ENCODE results near the gene VSX1.

VSX1 gene

DNA sequence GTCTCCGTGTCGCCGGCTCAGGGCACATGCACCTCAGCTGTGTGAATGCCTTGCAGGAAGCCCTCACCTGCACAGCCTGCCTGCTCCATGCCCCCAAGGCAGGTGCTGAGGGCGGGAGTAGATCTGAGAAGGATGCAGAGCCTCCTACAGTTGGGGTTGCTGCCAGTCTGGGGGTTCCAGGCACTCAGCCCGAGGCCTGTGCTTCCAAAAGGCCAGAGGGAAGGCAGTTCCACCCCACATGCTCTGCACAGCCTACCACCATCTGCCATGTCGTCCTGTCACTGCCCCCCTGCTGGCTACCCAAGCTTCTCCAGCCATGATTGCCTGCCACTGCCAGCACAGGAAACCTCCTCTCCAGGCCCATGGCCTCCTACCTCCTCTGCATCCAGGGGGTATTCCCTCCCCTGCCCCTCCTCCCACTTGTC lies 43.3 kb downstream of the VSX1 start:
- no peak for DNase-seq

DNA sequence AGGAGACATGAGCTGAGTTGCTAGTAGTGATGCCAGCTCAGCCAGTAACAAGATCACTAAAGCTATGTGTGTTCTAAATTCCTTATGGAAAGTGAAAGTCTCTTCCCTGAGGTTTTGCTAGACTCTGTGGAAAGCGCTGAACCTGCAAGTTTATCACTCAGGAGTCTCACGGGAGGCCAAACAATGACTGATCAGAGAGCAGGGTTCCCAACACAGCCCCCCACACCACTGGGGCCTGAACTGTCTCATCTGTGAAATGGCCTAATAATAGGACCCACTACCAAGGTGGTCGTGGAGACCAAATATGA lies 43.9 kb downstream of the VSX1 start:
- no peak for DNase-seq

DNA sequence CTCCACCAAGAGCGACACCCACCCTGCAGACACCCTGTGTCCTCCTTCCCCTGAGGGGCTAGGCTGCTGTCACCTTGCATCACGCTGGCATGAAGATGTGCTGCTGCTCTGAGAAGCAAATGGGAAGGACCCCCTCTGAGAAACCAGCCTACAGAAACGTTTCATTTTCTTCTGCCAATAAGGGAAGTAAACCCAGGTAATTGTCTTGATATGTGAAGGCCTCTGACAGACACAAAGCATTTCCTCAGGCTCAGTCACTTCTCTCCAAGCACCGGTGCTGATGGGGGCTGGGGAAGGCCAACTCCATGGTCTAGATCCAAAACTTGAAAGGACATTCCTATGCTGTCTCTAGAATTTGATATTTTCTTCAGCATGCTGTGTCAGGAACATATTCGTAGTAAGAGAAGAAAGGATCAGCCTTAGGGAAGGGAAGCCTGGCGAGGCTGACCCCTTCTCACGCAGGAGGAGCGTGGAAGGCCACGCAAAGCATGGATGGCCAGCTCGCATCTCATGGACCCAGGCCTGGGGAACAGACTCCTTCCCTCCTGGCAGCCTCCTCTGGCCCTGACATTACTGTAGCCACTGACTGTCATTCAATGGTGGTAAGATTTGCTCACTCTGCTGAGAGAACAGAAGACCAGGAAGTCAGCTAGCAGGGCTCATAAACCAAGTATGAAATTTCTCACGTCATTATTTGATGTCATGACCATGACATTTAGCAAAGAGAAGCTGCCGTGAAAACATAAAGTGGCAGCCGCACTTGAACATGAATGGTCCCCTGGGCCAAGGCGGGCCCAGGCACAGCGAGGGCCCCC lies 44.4 kb downstream of the VSX1 start:
- DNase-seq, result peak; percentile 59

DNA sequence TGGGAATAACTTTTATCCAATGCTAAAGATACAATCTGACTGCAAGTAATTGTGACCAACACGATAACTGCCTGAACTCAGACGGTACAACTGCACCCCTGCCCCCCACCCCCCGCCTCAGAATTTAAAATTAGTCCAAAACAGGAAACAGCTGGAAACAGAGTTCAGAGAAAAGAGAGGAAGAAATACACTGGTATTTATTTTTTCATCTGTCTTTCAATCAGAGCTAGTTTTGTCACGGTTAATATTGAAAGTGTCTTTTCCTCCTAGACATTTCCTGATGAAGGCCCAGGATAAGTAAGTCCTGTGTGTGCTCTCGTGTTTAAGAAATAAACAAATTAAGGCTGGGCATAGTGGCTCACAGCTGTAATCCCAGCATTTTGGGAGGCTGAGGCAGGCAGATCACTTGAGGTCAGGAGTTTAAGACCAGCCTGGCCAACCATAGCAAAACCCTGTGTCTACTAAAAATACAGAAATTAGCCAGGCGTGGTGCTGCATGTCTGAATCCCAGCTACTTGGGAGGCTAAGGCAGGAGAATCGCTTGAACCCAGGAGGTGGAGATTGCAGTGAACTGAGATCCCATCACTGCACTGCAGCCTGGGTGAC lies 45.5 kb downstream of the VSX1 start:
- DNase-seq, result no peak

DNA sequence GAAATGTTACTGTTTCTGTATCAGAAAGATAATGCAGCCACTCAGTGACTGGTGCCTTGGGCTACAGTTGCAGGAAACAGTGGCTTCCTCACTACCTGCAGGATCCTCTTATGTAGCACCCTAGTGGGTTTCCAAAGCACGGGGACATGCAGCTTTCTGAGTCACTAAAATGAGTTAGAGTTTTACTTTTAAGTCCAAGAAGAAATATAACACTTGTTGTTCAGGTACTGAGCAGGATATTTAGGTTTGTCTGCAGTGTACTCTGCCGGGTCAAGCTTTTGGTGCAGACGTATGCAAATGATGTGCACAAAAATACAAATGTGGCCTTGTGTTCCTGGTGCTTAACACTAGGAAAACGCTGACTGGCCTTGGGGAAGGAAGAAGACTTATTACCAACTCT lies 46.0 kb downstream of the VSX1 start:
- DNase-seq, result no peak

DNA sequence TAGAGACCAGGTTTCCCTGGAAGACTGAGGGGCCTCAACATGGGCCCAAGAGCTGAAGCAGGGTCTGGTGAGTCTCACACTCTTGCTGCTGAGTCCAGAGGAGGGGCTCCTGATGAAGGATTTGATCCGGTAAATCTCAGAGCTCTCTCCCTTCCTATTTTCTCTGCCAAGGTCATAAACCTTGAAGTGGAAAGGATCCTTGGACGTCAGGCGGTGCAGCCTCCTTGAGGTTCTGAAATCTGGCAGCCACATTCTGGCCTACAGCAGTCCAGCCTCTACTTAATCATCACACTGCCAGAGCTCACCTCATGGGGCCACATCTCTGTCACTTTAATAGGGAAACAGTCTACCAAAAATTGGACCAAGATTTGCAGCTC lies 48.0 kb downstream of the VSX1 start:
- DNase-seq, result no peak

DNA sequence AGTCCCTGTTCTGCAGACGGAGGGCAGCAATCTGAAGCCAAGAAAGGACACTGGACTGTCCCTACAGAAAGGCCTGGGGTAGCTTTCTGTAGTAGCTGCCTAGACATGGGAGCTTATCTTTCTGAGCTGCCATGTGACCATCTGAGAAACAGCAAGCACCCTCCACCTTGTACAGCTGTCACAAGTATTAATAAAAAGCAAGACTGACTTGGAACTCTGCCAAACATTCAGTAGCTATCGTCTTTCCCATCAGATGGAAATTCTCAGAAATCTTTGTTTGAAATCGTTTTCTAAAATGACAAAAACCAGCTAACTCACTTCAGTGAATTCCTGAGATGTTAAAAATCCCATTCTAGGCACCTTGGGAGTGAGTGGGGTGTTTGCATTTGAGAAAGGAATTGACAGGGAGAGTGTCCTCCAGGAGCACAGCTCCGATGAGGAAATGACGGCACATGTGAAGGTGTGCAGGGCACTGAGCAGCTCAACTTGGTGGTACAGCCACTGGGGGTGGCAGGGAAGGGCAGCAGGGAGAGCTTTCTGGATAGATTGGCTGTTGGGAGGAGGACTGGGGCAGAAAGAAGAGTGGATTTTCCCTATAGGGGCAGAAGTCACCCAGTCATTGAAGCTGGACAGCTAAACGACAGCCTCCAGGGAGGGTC lies 48.5 kb downstream of the VSX1 start:
- DNase-seq, result peak; percentile 26

DNA sequence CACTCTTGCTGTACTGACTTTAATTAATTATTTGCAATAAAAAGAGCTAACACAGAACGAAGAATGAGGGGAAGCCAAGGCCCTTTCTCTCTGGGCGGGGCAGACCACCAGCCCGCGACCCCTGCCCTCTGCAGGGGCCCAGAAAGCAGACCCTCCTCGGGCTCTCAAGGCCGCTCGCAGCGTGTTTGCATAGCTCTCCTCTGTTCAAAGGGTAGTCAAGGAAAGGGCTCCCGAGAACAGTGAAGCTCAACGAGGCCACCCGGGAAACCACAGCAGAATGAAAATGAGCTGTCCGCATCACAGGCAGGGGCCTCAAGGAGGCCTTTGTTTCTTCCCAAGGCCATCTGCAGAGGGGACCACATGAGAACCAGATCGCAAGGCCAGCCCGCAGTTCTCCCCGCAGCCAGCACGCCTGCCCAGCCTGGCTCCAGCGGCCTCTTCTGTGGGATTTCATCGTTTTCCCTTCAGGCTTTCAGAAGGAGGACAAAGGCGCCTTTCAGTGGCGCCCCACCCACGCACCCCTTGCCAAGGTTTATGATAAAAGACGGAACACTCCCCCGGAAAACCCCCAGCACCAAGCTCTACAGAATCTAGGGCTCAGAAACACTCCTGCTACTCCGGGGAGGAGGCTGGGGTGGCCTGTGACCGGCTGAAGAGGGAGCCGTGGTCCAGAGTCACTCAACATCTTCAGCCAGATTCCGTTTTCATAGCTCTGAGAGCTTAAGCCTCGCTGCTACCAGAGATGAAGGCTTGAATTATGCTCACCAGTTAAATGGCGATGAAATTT lies 49.3 kb downstream of the VSX1 start:
- no peak for DNase-seq

DNA sequence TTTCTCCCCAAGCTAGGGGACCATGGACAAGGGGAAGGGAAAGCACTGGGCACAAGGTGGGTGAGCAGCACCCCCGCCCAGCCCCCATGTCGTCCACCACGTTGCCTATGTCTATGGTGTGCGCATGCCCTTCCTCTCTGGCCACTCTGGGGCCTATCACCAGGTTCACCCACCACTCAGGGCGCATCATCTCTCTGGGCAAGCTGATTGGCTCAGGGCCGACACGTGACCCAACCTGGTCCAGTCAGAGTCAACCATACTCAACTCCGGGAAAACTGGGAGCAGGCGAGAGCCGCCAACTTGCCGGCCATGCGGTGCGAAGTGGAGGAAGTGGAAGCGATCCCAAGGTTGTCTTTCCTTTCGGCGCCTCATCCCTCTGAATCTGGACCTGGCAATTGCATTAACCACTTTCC lies 49.9 kb downstream of the VSX1 start:
- no peak for DNase-seq

DNA sequence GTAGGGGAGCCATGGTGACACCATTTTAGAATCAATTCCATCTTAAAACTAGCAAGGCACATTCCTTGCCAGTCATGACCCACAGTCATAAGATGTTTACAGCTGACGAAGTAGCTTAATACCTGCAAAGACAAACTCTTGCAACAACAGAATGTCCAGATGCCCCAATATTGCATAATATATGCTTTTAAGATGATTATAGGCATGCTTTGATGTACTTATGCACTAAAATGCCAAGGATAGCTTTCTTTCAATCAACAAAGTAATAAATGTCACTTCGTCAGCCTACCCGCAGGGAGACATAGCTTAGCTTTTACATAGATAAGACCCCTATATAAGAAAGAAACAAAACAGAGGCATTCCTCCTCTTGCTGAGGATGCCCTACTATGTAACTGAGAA lies 50.7 kb downstream of the VSX1 start:
- DNase-seq, result no peak

DNA sequence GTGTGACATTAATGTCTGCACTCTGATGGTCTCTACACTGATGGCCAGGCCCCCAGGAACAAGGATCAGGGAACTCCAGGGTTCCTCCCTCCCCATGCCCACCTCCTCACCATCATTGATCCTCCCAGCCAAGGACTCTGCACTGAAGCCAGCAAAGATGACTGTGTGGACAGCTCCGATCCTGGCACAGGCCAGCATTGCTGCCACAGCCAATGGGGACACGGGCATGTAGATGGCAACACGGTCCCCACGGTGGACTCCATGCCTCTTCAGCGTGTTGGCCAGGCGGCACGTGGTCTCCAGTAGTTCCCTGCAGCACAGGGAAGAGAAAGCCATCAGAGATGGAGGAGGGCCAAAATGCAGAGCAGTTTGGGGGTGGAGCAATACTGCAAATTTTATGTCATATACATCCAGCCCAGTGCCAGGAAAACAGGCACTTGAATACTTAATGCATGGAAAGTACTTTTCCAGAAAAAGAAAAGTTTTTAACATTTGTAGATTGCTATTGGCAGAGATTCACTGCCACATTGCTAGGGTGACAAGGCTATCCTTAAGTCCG lies 51.2 kb downstream of the VSX1 start:
- DNase-seq, result no peak

DNA sequence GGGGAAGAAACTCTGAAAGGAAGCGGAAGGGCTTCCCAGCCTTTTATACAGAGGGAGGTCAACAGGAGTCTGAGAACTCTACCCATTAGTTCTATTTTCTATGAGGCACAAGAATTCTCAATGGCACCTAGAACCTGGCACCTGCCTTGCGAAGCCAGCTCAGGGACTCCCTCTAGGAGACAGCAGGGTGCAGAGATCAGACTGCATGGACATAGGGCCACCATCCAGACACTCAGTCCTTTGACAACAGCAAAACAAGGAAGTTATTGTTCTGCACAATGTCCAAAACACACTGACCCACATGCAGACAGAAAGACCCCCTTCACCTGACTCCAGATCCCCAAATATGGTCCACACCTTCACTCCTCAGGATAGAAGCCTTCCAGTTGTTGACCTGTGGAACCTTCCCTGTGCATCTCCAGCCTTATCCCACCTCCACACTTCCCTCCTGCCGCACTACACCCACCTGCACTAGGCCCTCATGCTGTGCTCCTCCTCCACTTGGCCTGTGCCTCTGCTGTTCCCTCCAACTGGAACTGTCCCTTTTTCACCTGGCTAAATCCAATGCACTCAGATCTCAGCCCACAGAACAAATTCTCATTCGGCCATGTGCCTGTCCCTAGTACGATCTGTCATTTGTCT lies 51.8 kb downstream of the VSX1 start:
- no peak for DNase-seq

DNA sequence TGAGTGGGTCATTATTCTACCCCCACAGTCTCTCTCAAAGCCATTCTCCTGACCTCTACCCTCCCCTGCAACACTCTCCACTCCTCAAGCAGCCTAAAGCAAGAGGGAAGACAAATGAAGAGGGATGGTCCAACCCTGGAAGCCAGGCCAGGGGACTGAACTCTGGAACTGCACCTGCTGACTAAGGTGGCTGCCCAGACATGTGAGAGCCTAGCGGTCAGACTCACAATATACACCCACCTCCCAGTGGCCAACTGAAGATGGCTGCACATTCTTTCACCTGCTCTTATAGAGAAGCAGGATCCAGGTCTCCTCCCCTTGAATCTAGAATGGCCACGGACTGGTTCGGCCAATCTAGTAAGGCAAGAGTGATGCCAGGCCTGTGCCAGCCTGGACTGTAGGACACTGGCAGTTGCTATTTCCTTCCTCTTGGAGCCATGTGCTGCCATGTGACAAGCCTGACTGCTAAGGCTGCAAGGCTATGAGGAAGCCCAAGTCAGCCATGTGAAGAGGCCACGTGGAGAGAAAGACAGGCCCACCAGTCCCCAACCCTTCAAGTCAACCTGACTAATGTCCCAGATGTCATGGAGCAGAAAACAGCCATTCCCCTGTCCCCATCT lies 55.8 kb downstream of the VSX1 start:
- no peak for DNase-seq
